Gastrocnemius medialis (tissue), 4 donors: ENCODE measurements around the gene SPATA31C1.

Experiments used
- CTCF ChIP-seq, 5 experiments: fragments of 450-650 bp in 3 of 5; fragments of 200-600 bp in 2 of 5; sonication (generic) in 2 of 5; IDR thresholded peaks in 4 of 5; conservative IDR thresholded peaks in 1 of 5; 1 replicate in 4 of 5; 2 replicates in 1 of 5; pipeline ENCODE4 v1.5.1; 2016 to 2019; ENCODE audit warnings: antibody characterized with exemption in 5 of 5, mild to moderate bottlenecking in 3 of 5, moderate library complexity in 3 of 5
- POLR2A ChIP-seq, 2 donors: fragments of 450-650 bp; IDR thresholded peaks; one replicate each; pipeline ENCODE4 v1.6.1; 2017; ENCODE audit warnings: antibody characterized with exemption in 2 of 2, mild to moderate bottlenecking in 2 of 2, moderate library complexity in 2 of 2

GRCh38 chr9:87875831-87876545 lies 41.8 kb upstream of the SPATA31C1 start:
- TF ChIP-seq CTCF (IDR thresholded peaks at IDR 0.05 in 4 of 5, conservative IDR thresholded peaks at IDR 0.05 in 1 of 5) = no peak
- TF ChIP-seq POLR2A (IDR thresholded peaks at IDR 0.05) = no peak
